ENCODE measurements around the gene ACMSD.

DNA sequence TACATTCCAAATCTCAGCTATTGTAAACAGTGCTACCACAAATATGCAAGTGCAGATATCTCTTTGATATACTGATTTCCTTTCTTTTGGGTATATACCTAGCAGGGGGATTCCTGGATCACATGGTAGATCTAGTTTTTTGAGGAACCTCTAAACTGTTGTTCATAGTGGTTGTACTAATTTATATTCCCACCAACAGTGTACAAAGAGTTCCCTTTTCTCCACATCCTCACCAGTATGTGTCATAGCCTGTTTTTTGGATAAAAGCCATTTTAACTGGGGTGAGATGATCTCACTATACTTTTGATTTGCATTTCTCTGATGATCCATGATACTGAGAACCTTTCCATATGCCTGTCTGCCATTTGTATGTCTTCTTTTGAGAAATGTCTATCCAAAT is 73.9 kb downstream of the ACMSD start:
- TF ChIP-seq ZNF629 (CRISPR knock-in tag; conservative IDR thresholded peaks at IDR 0.05) (no peak), HOXA7 (CRISPR knock-in tag; IDR thresholded peaks at IDR 0.05) (no peak), CTCF (CRISPR knock-in tag; IDR thresholded peaks at IDR 0.05) (no peak), ZNF3 (CRISPR knock-in tag; IDR thresholded peaks at IDR 0.05) (no peak), USF2 (IDR thresholded peaks at IDR 0.05; ENCODE audit: low read depth, low read length) (no peak), USF2 (CRISPR knock-in tag; IDR thresholded peaks at IDR 0.05; ENCODE audit: borderline replicate concordance) (no peak), RCOR2 (CRISPR knock-in tag; IDR thresholded peaks at IDR 0.05) (no peak), ZNF121 (CRISPR knock-in tag; IDR thresholded peaks at IDR 0.05) (no peak), MAX (IDR thresholded peaks at IDR 0.05) (no peak)
- TF ChIP-seq, protein P1, sequence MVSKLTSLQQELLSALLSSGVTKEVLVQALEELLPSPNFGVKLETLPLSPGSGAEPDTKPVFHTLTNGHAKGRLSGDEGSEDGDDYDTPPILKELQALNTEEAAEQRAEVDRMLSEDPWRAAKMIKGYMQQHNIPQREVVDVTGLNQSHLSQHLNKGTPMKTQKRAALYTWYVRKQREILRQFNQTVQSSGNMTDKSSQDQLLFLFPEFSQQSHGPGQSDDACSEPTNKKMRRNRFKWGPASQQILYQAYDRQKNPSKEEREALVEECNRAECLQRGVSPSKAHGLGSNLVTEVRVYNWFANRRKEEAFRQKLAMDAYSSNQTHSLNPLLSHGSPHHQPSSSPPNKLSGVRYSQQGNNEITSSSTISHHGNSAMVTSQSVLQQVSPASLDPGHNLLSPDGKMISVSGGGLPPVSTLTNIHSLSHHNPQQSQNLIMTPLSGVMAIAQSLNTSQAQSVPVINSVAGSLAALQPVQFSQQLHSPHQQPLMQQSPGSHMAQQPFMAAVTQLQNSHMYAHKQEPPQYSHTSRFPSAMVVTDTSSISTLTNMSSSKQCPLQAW (CRISPR knock-in tag; IDR thresholded peaks at IDR 0.05): no peak
